Retinal pigment epithelial cell (primary cell): Measurements from ENCODE around the gene EXOC4.

ENCODE experiments used
- DNase-seq: peaks from one replicate; pipeline ENCODE4 v3.0.0-alpha.2; 2010; ENCODE audit warnings: low read depth
- H3K4me3 ChIP-seq: 2 replicates; pipeline ENCODE4 v1.5.1; 2011; ENCODE audit warnings: mild to moderate bottlenecking, low read length, control low read depth, moderate library complexity
- CTCF ChIP-seq: conservative IDR thresholded peaks from 2 replicates; pipeline ENCODE4 v1.5.1; 2011; ENCODE audit warnings: low read depth, low read length, control low read depth, inconsistent platforms

EXOC4 gene

DNA sequence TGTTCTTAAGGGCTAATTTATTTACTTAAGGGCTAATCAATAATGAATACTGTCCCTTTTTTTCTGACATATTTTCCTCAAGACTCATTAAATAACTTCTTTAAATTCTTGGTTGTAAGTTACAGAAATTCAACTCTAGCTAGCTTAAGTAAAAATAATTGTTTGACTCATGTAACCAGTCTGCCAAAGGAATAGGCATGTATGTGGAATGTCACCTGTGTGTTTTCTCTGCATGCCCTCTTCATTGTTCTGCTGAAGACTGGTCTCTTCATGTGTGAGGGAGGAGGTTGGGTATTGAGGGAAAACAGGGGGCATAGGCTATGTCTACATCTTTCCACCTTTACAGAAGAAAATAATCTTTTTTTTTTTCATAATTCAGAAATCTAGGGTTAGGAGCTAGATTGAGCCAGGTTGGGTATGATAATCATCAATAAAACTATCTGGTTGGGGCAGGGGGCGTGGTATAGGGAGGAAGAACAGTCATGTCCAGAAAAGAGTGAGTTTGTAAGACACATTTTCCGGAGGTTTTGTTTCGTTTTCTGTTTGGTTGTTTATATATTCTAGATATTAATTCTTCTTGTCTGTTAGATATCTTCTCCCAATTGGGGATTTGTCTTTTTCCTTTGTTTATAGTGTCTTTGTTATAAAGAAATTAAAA lies 37.9 kb downstream of the EXOC4 start:
- DNase-seq: no peak
- no peak for TF ChIP-seq CTCF
- no peak overlapping the region for H3K4me3 ChIP-seq

- no peak for DNase-seq
- no peak overlapping the region for H3K4me3 ChIP-seq
- no peak for TF ChIP-seq CTCF
These were observed 39.8 kb downstream of the EXOC4 start for GRCh38 chr7:133292631-133293030.

- no peak for TF ChIP-seq CTCF
- no peak for DNase-seq
- H3K4me3 ChIP-seq: no peak overlapping the region
These were observed 40.7 kb downstream of the EXOC4 start for GRCh38 chr7:133293384-133294160.

DNA sequence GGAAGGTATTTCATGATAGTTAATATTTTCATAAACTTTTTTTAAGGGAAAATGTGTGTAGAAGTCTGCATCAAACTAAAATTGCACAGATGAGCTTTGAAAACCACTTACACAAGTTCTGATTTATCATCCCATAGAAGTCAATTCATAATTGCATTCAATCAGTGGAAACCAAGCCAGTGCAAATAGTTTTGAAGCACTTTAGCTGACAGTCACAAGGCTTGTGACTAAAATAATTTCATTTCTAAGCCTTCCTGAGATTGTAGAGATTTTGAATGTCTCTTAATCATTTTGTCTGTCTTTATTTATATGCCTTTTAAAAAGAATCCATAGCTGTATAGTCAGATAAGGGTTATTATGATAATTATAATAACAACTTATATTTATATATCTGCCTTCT lies 41.4 kb downstream of the EXOC4 start:
- H3K4me3 ChIP-seq: no peak overlapping the region
- TF ChIP-seq CTCF: no peak
- DNase-seq: no peak

GRCh38 chr7:133295484-133295883 lies 42.6 kb downstream of the EXOC4 start:
- H3K4me3 ChIP-seq: no peak overlapping the region
- no peak for TF ChIP-seq CTCF
- no peak for DNase-seq

- TF ChIP-seq CTCF: no peak
- DNase-seq: no peak
These were observed 44.2 kb downstream of the EXOC4 start for GRCh38 chr7:133297093-133297492.

DNA sequence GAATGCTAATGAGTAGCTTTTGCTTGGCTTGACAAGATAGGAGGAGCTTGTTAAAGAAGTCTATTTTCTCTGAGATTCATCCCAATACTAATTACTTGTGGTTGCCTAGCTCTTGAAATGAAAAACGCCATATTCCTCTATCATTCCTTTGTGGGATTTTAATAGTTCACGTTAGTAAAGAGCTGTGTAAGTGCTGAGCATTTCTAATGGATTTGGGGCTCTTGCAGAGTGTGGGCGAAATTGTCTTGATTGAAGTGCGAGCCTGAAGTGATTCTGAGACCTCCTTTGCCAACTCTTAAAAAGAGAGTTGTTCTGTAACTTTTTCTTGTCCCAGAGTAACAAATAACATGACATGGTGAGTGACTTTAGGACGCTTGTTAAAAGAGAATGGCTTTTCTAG lies 45.2 kb downstream of the EXOC4 start:
- TF ChIP-seq CTCF: no peak
- DNase-seq: no peak
- no peak overlapping the region for H3K4me3 ChIP-seq

More at GRCh38 chr7:133297093-133297492, 44.2 kb downstream of the EXOC4 start:
- no peak overlapping the region for H3K4me3 ChIP-seq
